SK-N-SH (cell line): ENCODE data around the gene AIPL1. TPM values are rescaled to one million over a fixed set of nuclear protein-coding genes. Genes with fewer than 3 reads are reported as not detected.

Experiments used
- CTCF ChIA-PET: fragments of 300-600, 350-600 bp; formaldehyde crosslinking; extraction: SDS; loops from one replicate; lab custom pipeline; 2021; lab: Yijun Ruan, JAX
- POLR2A ChIA-PET: fragments of 350-600 bp; sonication (Branson Sonifier 250); formaldehyde crosslinking; extraction: SDS; loops from one replicate; lab custom pipeline; 2020; ENCODE audit warnings: antibody characterized with exemption, inconsistent platforms; lab: Yijun Ruan, JAX
- DNase-seq: peaks from one replicate; pipeline ENCODE4 v3.0.0; 2012
- H2AFZ ChIP-seq: fragments of 200-600 bp; sonication (generic); 2 replicates; pipeline ENCODE4 v1.8.1; 2016; ENCODE audit warnings: antibody characterized with exemption, mild to moderate bottlenecking, low read depth
- H3F3A ChIP-seq: fragments of 200-600 bp; sonication (generic); replicated peaks from 2 replicates; pipeline ENCODE3; 2016; ENCODE audit warnings: antibody characterized with exemption, mild to moderate bottlenecking; ENCODE audit not compliant: insufficient read depth
- H3K27ac ChIP-seq, 2 experiments: fragments of 200-500 bp in 1 of 2; fragments of 200-600 bp in 1 of 2; sonication (Bioruptor generic) in 1 of 2; sonication (generic), shearing (Covaris generic) in 1 of 2; 2 replicates each; pipeline versions ENCODE4 v1.5.1 to v1.6.1; 2014 to 2016; ENCODE audit warnings: low read depth in 2 of 2, inconsistent platforms in 1 of 2, low read length in 1 of 2, mild to moderate bottlenecking in 1 of 2, mixed read lengths in 1 of 2
- H3K27me3 ChIP-seq: fragments of 200-600 bp; sonication (generic), shearing (Covaris generic); 2 replicates; pipeline ENCODE4 v1.6.1; 2016; ENCODE audit warnings: mixed run types; ENCODE audit not compliant: insufficient read depth
- H3K36me3 ChIP-seq, 2 experiments: fragments of 200-500 bp in 1 of 2; fragments of 200-600 bp in 1 of 2; sonication (Bioruptor generic) in 1 of 2; sonication (generic) in 1 of 2; replicated peaks in 1 of 2; 2 replicates each; pipeline versions ENCODE3 to v1.5.1; 2014 to 2016; ENCODE audit warnings: low read length in 1 of 2, mild to moderate bottlenecking in 1 of 2; ENCODE audit not compliant: insufficient read depth in 2 of 2, control insufficient read depth in 1 of 2
- H3K4me1 ChIP-seq, 2 experiments: fragments of 200-500 bp in 1 of 2; fragments of 200-600 bp in 1 of 2; sonication (Bioruptor generic) in 1 of 2; sonication (generic), shearing (Covaris generic) in 1 of 2; 2 replicates each; pipeline versions ENCODE4 v1.5.1 to v1.6.1; 2014 to 2016; ENCODE audit warnings: low read depth in 1 of 2, low read length in 1 of 2, mixed run types in 1 of 2; ENCODE audit not compliant: insufficient read depth in 2 of 2, control insufficient read depth in 1 of 2
- H3K4me2 ChIP-seq: fragments of 200-600 bp; sonication (generic), shearing (Covaris generic); 2 replicates; pipeline ENCODE4 v1.6.1; 2017; ENCODE audit warnings: mixed run types
- H3K4me3 ChIP-seq, 2 experiments: fragments of 200-500 bp in 1 of 2; fragments of 200-600 bp in 1 of 2; sonication (Bioruptor generic) in 1 of 2; sonication (generic), shearing (Covaris generic) in 1 of 2; 2 replicates each; pipeline versions ENCODE4 v1.5.1 to v1.8.1; 2014 to 2016; ENCODE audit warnings: low read depth in 2 of 2, inconsistent platforms in 1 of 2, low read length in 1 of 2, mild to moderate bottlenecking in 1 of 2, mixed read lengths in 1 of 2, moderate library complexity in 1 of 2
- H3K79me2 ChIP-seq: fragments of 200-600 bp; sonication (generic); 2 replicates; pipeline ENCODE4 v1.8.1; 2017; ENCODE audit warnings: mild to moderate bottlenecking; ENCODE audit not compliant: insufficient read depth
- H3K9ac ChIP-seq: fragments of 200-600 bp; sonication (generic); 2 replicates; pipeline ENCODE4 v1.6.1; 2017; ENCODE audit warnings: mixed run types
- H3K9me2 ChIP-seq: fragments of 200-600 bp; sonication (generic); 2 replicates; pipeline ENCODE4 v1.6.1; 2017; ENCODE audit warnings: mixed run types
- H3K9me3 ChIP-seq: fragments of 200-600 bp; sonication (generic); 2 replicates; pipeline ENCODE4 v1.6.1; 2017; ENCODE audit warnings: mixed run types, mild to moderate bottlenecking, moderate library complexity
- H4K20me1 ChIP-seq: fragments of 200-600 bp; sonication (generic); 2 replicates; pipeline ENCODE4 v1.6.1; 2017; ENCODE audit warnings: mild to moderate bottlenecking, mixed run types; ENCODE audit not compliant: insufficient read depth
- EP300 ChIP-seq, 2 experiments: IDR thresholded peaks; 2 replicates each; pipeline versions ENCODE4 v1.4.0 to v1.6.1; 2012; ENCODE audit warnings: borderline replicate concordance in 1 of 2, low read depth in 1 of 2, low read length in 1 of 2
- FOSL2 ChIP-seq: IDR thresholded peaks from 2 replicates; pipeline ENCODE4 v1.4.0; 2012; ENCODE audit warnings: low read depth, mild to moderate bottlenecking, moderate library complexity, borderline replicate concordance
- JUND ChIP-seq: IDR thresholded peaks from 2 replicates; pipeline ENCODE4 v1.4.0; 2012
- MEF2A ChIP-seq: IDR thresholded peaks from 2 replicates; pipeline ENCODE4 v1.4.0; 2012; ENCODE audit warnings: low read depth, borderline replicate concordance
- NRF1 ChIP-seq: IDR thresholded peaks from 2 replicates; pipeline ENCODE4 v1.6.1; 2012; ENCODE audit warnings: low read depth, mild to moderate bottlenecking, low read length
- POLR2AphosphoS5 ChIP-seq: IDR thresholded peaks from 2 replicates; pipeline ENCODE4 v1.6.1; 2012; ENCODE audit warnings: low read depth, low read length
- RCOR1 ChIP-seq: fragments of 150-350 bp; IDR thresholded peaks from 2 replicates; pipeline ENCODE4 v1.6.1; 2017; ENCODE audit warnings: antibody characterized with exemption, low read length
- RXRA ChIP-seq: IDR thresholded peaks from 2 replicates; pipeline ENCODE4 v1.4.0; 2012; ENCODE audit warnings: low read depth, mild to moderate bottlenecking, borderline replicate concordance
- SIN3A ChIP-seq: IDR thresholded peaks from 2 replicates; pipeline ENCODE4 v1.6.1; 2012; ENCODE audit warnings: low read depth, mild to moderate bottlenecking, low read length, moderate library complexity, borderline replicate concordance
- TAF1 ChIP-seq: IDR thresholded peaks from 2 replicates; pipeline ENCODE4 v1.6.1; 2012; ENCODE audit warnings: low read depth, mild to moderate bottlenecking, low read length, moderate library complexity, borderline replicate concordance
- TCF12 ChIP-seq: IDR thresholded peaks from 2 replicates; pipeline ENCODE4 v1.4.0; 2012
- TEAD4 ChIP-seq: IDR thresholded peaks from 2 replicates; pipeline ENCODE4 v1.4.0; 2012; ENCODE audit warnings: mild to moderate bottlenecking, borderline replicate concordance; ENCODE audit not compliant: insufficient read depth
- WGBS: methylation state at CpG from one replicate; pipeline ENCODE4 v1.1.6; 2017; ENCODE audit warnings: low lambda C conversion rate; 5-methylcytosine and 5-hydroxymethylcytosine counted together
- polyA plus RNA-seq, 3 experiments: library from polyadenylated mRNA; depleted of rRNA; stranded (reverse); fragments of >200 nt; gene quantifications; 2 replicates each; pipeline ENCODE4 v1.2.3, GENCODE V29; 2012
- TF ChIP-seq, protein P1 (sequence below): fragments of 150-350 bp; IDR thresholded peaks from 2 replicates; pipeline ENCODE4 v1.6.1; 2017; ENCODE audit warnings: antibody characterized with exemption, low read length, low read depth, borderline replicate concordance
- TF ChIP-seq, protein P2 (sequence below): IDR thresholded peaks from 2 replicates; pipeline ENCODE4; 2012
- TF ChIP-seq, protein P3 (sequence below): IDR thresholded peaks from 2 replicates; pipeline ENCODE4 v1.4.0; 2012; ENCODE audit warnings: low read depth, borderline replicate concordance
- TF ChIP-seq, protein P4 (sequence below): IDR thresholded peaks from 2 replicates; pipeline ENCODE4 v1.6.1; 2012; ENCODE audit warnings: mild to moderate bottlenecking, low read depth, low read length, moderate library complexity
- TF ChIP-seq, protein P5 (sequence below): fragments of 200-600 bp; sonication (generic); IDR thresholded peaks from 2 replicates; pipeline ENCODE4 v1.6.1; 2017; ENCODE audit warnings: antibody characterized with exemption, mild to moderate bottlenecking, moderate library complexity
- TF ChIP-seq, protein P6 (sequence below): fragments of 150-350 bp; IDR thresholded peaks from 2 replicates; pipeline ENCODE4 v1.6.1; 2016; ENCODE audit warnings: mild to moderate bottlenecking, low read depth, low read length

AIPL1 gene
- polyA plus RNA-seq, 1 of the 3 experiments (the other 2 are of a cell fraction), result not detected

DNA sequence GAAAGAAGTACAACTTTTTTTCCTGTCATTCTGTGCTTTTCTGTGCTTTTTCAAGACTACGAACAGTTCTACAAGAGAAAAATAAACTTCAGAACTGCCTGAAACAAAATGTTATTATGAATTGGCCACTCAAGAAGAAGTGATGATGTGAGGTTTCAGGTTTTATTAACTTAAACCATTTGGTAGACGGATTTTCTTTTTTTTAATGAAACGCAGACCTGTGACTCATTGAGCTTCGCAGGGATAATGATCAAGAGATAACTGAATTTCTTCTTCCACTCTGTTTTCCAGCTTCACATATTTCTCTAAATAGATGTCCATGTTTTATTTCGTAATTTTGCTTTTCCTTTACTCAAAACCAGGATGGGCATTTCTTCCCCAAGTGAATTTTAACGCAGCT lies 32.7 kb downstream of the AIPL1 start:
- H3K4me2 ChIP-seq, result peak overlapping the region; percentile 21; the same call in 1 of the 2 replicates
- POLR2A ChIA-PET, result no interaction called here
- H3K36me3 ChIP-seq, result no peaks in the 10 kb centered on the region
- H3F3A ChIP-seq, result peaks cover 9% of the 10 kb centered on the region
- H3K79me2 ChIP-seq, result no peaks in the 10 kb centered on the region
- no peaks in the 10 kb centered on the region for H4K20me1 ChIP-seq
- H3K4me3 ChIP-seq, result no peak overlapping the region
- H3K4me1 ChIP-seq, result no peaks in the 10 kb centered on the region
- H3K9me3 ChIP-seq, result peaks cover 5% of the 10 kb centered on the region; the same call in 1 of the 2 replicates
- H3K9me2 ChIP-seq, result no peaks in the 10 kb centered on the region
- TF ChIP-seq, protein P1, sequence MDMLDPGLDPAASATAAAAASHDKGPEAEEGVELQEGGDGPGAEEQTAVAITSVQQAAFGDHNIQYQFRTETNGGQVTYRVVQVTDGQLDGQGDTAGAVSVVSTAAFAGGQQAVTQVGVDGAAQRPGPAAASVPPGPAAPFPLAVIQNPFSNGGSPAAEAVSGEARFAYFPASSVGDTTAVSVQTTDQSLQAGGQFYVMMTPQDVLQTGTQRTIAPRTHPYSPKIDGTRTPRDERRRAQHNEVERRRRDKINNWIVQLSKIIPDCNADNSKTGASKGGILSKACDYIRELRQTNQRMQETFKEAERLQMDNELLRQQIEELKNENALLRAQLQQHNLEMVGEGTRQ, result no peak
- TF ChIP-seq, protein P2, sequence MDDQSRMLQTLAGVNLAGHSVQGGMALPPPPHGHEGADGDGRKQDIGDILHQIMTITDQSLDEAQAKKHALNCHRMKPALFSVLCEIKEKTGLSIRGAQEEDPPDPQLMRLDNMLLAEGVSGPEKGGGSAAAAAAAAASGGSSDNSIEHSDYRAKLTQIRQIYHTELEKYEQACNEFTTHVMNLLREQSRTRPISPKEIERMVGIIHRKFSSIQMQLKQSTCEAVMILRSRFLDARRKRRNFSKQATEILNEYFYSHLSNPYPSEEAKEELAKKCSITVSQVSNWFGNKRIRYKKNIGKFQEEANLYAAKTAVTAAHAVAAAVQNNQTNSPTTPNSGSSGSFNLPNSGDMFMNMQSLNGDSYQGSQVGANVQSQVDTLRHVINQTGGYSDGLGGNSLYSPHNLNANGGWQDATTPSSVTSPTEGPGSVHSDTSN, result peak; percentile 83
- 0 out of 4 replicates have a peak, but pooled peaks of 1 of the 2 experiments have one; percentile 34 for TF ChIP-seq EP300 (IDR thresholded peaks at IDR 0.05; ENCODE audit: borderline replicate concordance in 1 of 2, low read depth in 1 of 2, low read length in 1 of 2)
- no peak for TF ChIP-seq NRF1
- peak; percentile 53; the same call in 1 of the 2 replicates for TF ChIP-seq FOSL2
- TF ChIP-seq RCOR1, result no peak
- TF ChIP-seq TAF1, result no peak
- peak; percentile 77 for TF ChIP-seq JUND
- TF ChIP-seq RXRA, result no peak
- 0 out of 2 replicates have a peak, but pooled peaks have one; percentile 25 for TF ChIP-seq TEAD4
- peak; percentile 95 for TF ChIP-seq TCF12
- peak; percentile 81; the same call in 1 of the 2 replicates for TF ChIP-seq POLR2AphosphoS5
- TF ChIP-seq, all 33 proteins: peak for 7
- DNase-seq, result no peak
- Histone ChIP-seq H3K27ac (no peak overlapping the region), H2AFZ (no peak overlapping the region), H3K9ac (no peak overlapping the region), H3K27me3 (peaks cover 38% of the 10 kb centered on the region)
- CTCF ChIA-PET, result no interaction called here
- 7% methylated on average over 6 of the region's 6 CpGs for WGBS

DNA sequence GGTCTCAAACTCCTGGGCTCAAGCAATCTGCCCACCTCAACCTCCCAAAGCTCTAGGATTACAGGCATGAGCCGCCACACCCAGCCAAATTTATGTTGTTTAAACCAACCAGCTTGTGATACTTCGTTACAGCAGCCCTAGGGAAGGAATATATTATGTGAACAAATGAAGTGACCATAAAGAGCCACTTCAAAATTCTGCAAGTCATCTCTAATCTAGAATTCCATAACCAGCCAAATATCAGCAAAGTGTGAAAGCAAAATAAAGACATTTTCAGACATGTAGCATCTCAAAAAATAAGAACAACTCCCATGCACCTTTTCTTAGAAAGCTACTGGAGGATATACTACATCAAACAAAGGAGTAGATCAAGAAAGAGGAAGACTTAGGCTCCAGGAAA lies 36.0 kb downstream of the AIPL1 start:
- CTCF ChIA-PET, result interaction anchor here (1.1 kb wide), 1 partner anchor 23 kb away, joined by 3 read pairs; no protein-coding TSS in a partner anchor
- Histone ChIP-seq H3K4me2 (no peak overlapping the region), H2AFZ (no peak overlapping the region), H3K4me3 (no peak overlapping the region), H3K79me2 (no peaks in the 10 kb centered on the region), H4K20me1 (no peaks in the 10 kb centered on the region), H3K27me3 (peaks cover 39% of the 10 kb centered on the region), H3K36me3 (no peaks in the 10 kb centered on the region), H3K9ac (no peak overlapping the region), H3K27ac (no peak overlapping the region), H3K9me3 (peaks cover 5% of the 10 kb centered on the region; the same call in 1 of the 2 replicates), H3K4me1 (no peaks in the 10 kb centered on the region), H3K9me2 (no peaks in the 10 kb centered on the region), H3F3A (peaks cover 9% of the 10 kb centered on the region)
- TF ChIP-seq TEAD4 (no peak), SIN3A (no peak), FOSL2 (no peak), MEF2A (no peak)
- TF ChIP-seq, protein P3, sequence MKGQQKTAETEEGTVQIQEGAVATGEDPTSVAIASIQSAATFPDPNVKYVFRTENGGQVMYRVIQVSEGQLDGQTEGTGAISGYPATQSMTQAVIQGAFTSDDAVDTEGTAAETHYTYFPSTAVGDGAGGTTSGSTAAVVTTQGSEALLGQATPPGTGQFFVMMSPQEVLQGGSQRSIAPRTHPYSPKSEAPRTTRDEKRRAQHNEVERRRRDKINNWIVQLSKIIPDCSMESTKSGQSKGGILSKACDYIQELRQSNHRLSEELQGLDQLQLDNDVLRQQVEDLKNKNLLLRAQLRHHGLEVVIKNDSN, result no peak
- TF ChIP-seq, protein P4, sequence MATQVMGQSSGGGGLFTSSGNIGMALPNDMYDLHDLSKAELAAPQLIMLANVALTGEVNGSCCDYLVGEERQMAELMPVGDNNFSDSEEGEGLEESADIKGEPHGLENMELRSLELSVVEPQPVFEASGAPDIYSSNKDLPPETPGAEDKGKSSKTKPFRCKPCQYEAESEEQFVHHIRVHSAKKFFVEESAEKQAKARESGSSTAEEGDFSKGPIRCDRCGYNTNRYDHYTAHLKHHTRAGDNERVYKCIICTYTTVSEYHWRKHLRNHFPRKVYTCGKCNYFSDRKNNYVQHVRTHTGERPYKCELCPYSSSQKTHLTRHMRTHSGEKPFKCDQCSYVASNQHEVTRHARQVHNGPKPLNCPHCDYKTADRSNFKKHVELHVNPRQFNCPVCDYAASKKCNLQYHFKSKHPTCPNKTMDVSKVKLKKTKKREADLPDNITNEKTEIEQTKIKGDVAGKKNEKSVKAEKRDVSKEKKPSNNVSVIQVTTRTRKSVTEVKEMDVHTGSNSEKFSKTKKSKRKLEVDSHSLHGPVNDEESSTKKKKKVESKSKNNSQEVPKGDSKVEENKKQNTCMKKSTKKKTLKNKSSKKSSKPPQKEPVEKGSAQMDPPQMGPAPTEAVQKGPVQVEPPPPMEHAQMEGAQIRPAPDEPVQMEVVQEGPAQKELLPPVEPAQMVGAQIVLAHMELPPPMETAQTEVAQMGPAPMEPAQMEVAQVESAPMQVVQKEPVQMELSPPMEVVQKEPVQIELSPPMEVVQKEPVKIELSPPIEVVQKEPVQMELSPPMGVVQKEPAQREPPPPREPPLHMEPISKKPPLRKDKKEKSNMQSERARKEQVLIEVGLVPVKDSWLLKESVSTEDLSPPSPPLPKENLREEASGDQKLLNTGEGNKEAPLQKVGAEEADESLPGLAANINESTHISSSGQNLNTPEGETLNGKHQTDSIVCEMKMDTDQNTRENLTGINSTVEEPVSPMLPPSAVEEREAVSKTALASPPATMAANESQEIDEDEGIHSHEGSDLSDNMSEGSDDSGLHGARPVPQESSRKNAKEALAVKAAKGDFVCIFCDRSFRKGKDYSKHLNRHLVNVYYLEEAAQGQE, result no peak
- TF ChIP-seq, protein P5, sequence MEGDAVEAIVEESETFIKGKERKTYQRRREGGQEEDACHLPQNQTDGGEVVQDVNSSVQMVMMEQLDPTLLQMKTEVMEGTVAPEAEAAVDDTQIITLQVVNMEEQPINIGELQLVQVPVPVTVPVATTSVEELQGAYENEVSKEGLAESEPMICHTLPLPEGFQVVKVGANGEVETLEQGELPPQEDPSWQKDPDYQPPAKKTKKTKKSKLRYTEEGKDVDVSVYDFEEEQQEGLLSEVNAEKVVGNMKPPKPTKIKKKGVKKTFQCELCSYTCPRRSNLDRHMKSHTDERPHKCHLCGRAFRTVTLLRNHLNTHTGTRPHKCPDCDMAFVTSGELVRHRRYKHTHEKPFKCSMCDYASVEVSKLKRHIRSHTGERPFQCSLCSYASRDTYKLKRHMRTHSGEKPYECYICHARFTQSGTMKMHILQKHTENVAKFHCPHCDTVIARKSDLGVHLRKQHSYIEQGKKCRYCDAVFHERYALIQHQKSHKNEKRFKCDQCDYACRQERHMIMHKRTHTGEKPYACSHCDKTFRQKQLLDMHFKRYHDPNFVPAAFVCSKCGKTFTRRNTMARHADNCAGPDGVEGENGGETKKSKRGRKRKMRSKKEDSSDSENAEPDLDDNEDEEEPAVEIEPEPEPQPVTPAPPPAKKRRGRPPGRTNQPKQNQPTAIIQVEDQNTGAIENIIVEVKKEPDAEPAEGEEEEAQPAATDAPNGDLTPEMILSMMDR, result no peak
- TF ChIP-seq, protein P6, sequence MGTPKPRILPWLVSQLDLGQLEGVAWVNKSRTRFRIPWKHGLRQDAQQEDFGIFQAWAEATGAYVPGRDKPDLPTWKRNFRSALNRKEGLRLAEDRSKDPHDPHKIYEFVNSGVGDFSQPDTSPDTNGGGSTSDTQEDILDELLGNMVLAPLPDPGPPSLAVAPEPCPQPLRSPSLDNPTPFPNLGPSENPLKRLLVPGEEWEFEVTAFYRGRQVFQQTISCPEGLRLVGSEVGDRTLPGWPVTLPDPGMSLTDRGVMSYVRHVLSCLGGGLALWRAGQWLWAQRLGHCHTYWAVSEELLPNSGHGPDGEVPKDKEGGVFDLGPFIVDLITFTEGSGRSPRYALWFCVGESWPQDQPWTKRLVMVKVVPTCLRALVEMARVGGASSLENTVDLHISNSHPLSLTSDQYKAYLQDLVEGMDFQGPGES, result no peak
- 0% methylated on average over 2 of the region's 2 CpGs for WGBS
- no peak for DNase-seq
- POLR2A ChIA-PET, result no interaction called here
